Measurements from ENCODE around the gene C20orf144. TPM values are rescaled to one million over a fixed set of nuclear protein-coding genes. Genes with fewer than 3 reads are reported as not detected.

Gene C20orf144
- 0.07 to 0.13 TPM (median 0.09 TPM) in 4 of 5 replicates, not detected in the other for total RNA-seq (2022; extraction: Qiagen RNA extraction; ENCODE audit: low read depth)

GRCh38 chr20:33662172-33662571 lies at the start of gene C20orf144:
C20orf144 (plus strand) TSS chr20:33662327; CDS start chr20:33662346, 19 bp downstream.

GRCh38 chr20:33666293-33667244 lies 4.4 kb downstream of the C20orf144 start, which contains the start of gene ACTL10:
ACTL10 (plus strand) TSS chr20:33666943; CDS start chr20:33667498, 555 bp downstream.

GRCh38 chr20:33674294-33675135 lies 12.4 kb downstream of the C20orf144 start, which contains the start of gene NECAB3:
NECAB3 (minus strand) TSS chr20:33674428; CDS start chr20:33674352, 76 bp downstream.

GRCh38 chr20:33686100-33686983 lies 24.2 kb downstream of the C20orf144 start, which contains the start of gene E2F1:
E2F1 (minus strand) TSS chr20:33686385; CDS start chr20:33686264, 121 bp downstream.

Other genes with a start within 250 kb of the C20orf144 start
- 7.9 to 12.8 TPM (median 12.3 TPM) in 5 replicates for gene SNTA1, start 218.6 kb upstream of the C20orf144 start, total RNA-seq (2022; extraction: Qiagen RNA extraction; ENCODE audit: low read depth)
- gene CBFA2T2, start 172.2 kb upstream of the C20orf144 start, total RNA-seq (2022; extraction: Qiagen RNA extraction; ENCODE audit: low read depth), result 3.8 to 7.4 TPM (median 6.3 TPM) in 5 replicates
- not detected in 5 replicates for gene ACTL10, start 4.6 kb downstream of the C20orf144 start, total RNA-seq (2022; extraction: Qiagen RNA extraction; ENCODE audit: low read depth)
- 8.5 to 15.1 TPM (median 14.4 TPM) in 5 replicates for gene NECAB3, start 12.1 kb downstream of the C20orf144 start, total RNA-seq (2022; extraction: Qiagen RNA extraction; ENCODE audit: low read depth)
- 21.9 to 33.6 TPM (median 32.9 TPM) in 5 replicates for gene E2F1, start 24.1 kb downstream of the C20orf144 start, total RNA-seq (2022; extraction: Qiagen RNA extraction; ENCODE audit: low read depth)
- gene PXMP4, start 58.0 kb downstream of the C20orf144 start, total RNA-seq (2022; extraction: Qiagen RNA extraction; ENCODE audit: low read depth), result 4.4 to 7.1 TPM (median 6.3 TPM) in 5 replicates
- 2.7 to 4.2 TPM (median 4.0 TPM) in 5 replicates for gene ZNF341, start 69.7 kb downstream of the C20orf144 start, total RNA-seq (2022; extraction: Qiagen RNA extraction; ENCODE audit: low read depth)
- gene CHMP4B, start 149.0 kb downstream of the C20orf144 start, total RNA-seq (2022; extraction: Qiagen RNA extraction; ENCODE audit: low read depth), result 183 to 211 TPM (median 188 TPM) in 5 replicates

Measured in A549 treated with RU486 at 1 μM for 4 hours (cell line).